ENCODE data around the gene PLA2G4C. TPM values are rescaled to one million over a fixed set of nuclear protein-coding genes. Genes with fewer than 3 reads are reported as not detected.

Gene PLA2G4C
- total and polyA plus RNA-seq, 2 of the 8 experiments (the other 6 are each of a cell fraction or from before 2014, with no cell fraction given), result 14.9 to 20.5 TPM

- Histone ChIP-seq H3K23me2 (ENCODE audit: low read depth, low read length) (no peaks in the 10 kb centered on the region), H3K14ac (ENCODE audit: insufficient read length) (no peak overlapping the region), H3K4me1 (replicated peaks in 1 of 4; ENCODE audit: control insufficient read depth in 3 of 4, insufficient read depth in 4 of 4, low read length in 3 of 4) (peaks cover 4 to 14% (median 7%) of the 10 kb centered on the region in 4 experiments; a peak in 6 of 7 replicates), H3K4me2 (ENCODE audit: insufficient read depth in 1 of 2, low read depth in 2 of 2, low read length in 2 of 2) (no peak overlapping the region), H2BK5ac (ENCODE audit: low read depth, low read length) (no peak overlapping the region), H2BK12ac (ENCODE audit: low read depth, low read length) (no peak overlapping the region), H3K4ac (replicated peaks; ENCODE audit: insufficient read length, low read depth, low read length) (no peak overlapping the region), H3K18ac (ENCODE audit: extremely low read depth, low read length) (no peak overlapping the region), H3K56ac (replicated peaks; ENCODE audit: insufficient read length, low read depth, low read length) (no peak overlapping the region), H4K20me1 (replicated peaks in 1 of 2; ENCODE audit: control insufficient read depth in 1 of 2, insufficient read depth in 2 of 2, low read length in 2 of 2) (no peaks in the 10 kb centered on the region), H2BK15ac (ENCODE audit: low read length) (no peak overlapping the region), H3K27ac (ENCODE audit: low read depth, low read length) (no peak overlapping the region), H4K91ac (replicated peaks; ENCODE audit: insufficient read length, low read length) (no peak overlapping the region), H3K23ac (ENCODE audit: insufficient read length) (no peak overlapping the region), H2AK5ac (ENCODE audit: low read depth, low read length) (no peak overlapping the region), H3K36me3 (ENCODE audit: control insufficient read depth in 2 of 4, insufficient read depth in 4 of 4, low read length in 3 of 4) (no peaks in the 10 kb centered on the region), H3K79me2 (ENCODE audit: control insufficient read depth in 1 of 2, insufficient read depth in 2 of 2, low read length in 2 of 2) (no peaks in the 10 kb centered on the region), H2AFZ (ENCODE audit: low read length) (no peak overlapping the region), H4K8ac (ENCODE audit: extremely low read depth, insufficient read depth, low read length) (no peak overlapping the region), H2BK20ac (ENCODE audit: low read length) (no peak overlapping the region), H3K4me3 (ENCODE audit: extremely low read depth in 1 of 4, insufficient read depth in 2 of 4, low read depth in 3 of 4, low read length in 4 of 4) (no peak overlapping the region), H3K9ac (replicated peaks in 1 of 4; ENCODE audit: extremely low read depth in 1 of 4, low read depth in 3 of 4, low read length in 3 of 4) (no peak overlapping the region), H4K5ac (ENCODE audit: insufficient read length, low read depth, low read length) (no peak overlapping the region), H3K9me3 (ENCODE audit: insufficient read depth in 2 of 2, low read depth in 1 of 2, low read length in 1 of 2) (no peaks in the 10 kb centered on the region), H3K79me1 (ENCODE audit: low read depth, low read length) (no peaks in the 10 kb centered on the region), H3K27me3 (replicated peaks in 1 of 4; ENCODE audit: control insufficient read depth in 3 of 4, extremely low read depth in 1 of 4, insufficient read depth in 3 of 4, low read length in 3 of 4) (no peaks in the 10 kb centered on the region), H2BK120ac (replicated peaks; ENCODE audit: low read depth, low read length) (no peak overlapping the region)
- ChIA-PET CTCF (ENCODE audit: partially characterized antibody) (interaction anchor here (0.6 to 1.8 kb wide), 8 partner anchors 10 to 422 kb away, joined by 3 to 8 read pairs (median 3); no protein-coding TSS in a partner anchor), POLR2A (ENCODE audit: partially characterized antibody) (no interaction called here)
- no peak for TF ChIP-seq MAX (IDR thresholded peaks at IDR 0.05)
- no peak for TF ChIP-seq KDM1A (IDR thresholded peaks at IDR 0.05; ENCODE audit: borderline replicate concordance, low read length)
- TF ChIP-seq BRCA1 (IDR thresholded peaks at IDR 0.05; ENCODE audit: low read depth, low read length), result no peak
- no peak for TF ChIP-seq NRF1 (IDR thresholded peaks at IDR 0.05; ENCODE audit: low read depth, low read length)
- TF ChIP-seq CHD1 (IDR thresholded peaks at IDR 0.05; ENCODE audit: low read depth, low read length), result no peak
- no peak for TF ChIP-seq BCL11A (IDR thresholded peaks at IDR 0.05; ENCODE audit: low read depth in 2 of 2, low read length in 2 of 2)
- no peak for TF ChIP-seq CTCF (IDR thresholded peaks at IDR 0.05; ENCODE audit: control extremely low read depth in 1 of 3, insufficient read depth in 1 of 3, low read depth in 1 of 3, low read length in 3 of 3)
- no peak for TF ChIP-seq RAD21 (IDR thresholded peaks at IDR 0.05 in 1 of 2, conservative IDR thresholded peaks at IDR 0.05 in 1 of 2; ENCODE audit: low read depth in 2 of 2, low read length in 2 of 2)
- no peak for TF ChIP-seq SP2 (IDR thresholded peaks at IDR 0.05; ENCODE audit: low read length)
- FAIRE-seq (no peak), DNase-seq (ENCODE audit: low read depth in 1 of 2, low spot score in 2 of 2) (no peak)
- 87% methylated on average over 6 of the region's 6 CpGs; no CpG with 5 or more reads in 1 of the 2 experiments for WGBS, 2 experiments (ENCODE audit: extremely low coverage in 1 of 2, insufficient coverage in 1 of 2, insufficient read length in 1 of 2, insufficient replicate concordance in 2 of 2, low coverage in 1 of 2, low lambda C conversion rate in 2 of 2, missing lambda C conversion rate in 1 of 2)
These were observed 51.3 kb downstream of the PLA2G4C start for GRCh38 chr19:48059331-48059730.
